K562 (cell line): ENCODE measurements around the gene EIPR1. TPM values are rescaled to one million over a fixed set of nuclear protein-coding genes. Genes with fewer than 3 reads are reported as not detected.
A peak's percentile ranks its signal among the peaks of the same experiment; 100 is the strongest.

Experiments
- ATAC-seq: fragments of 200-7000 bp; cut with Tn5 transposase; 3 replicates; pipeline ENCODE4 v1.9.1; 2020; ENCODE audit warnings: moderate library complexity
- BruUV-seq: library from RNA; stranded (reverse); fragments of 400-500 nt; replicated peaks from 2 replicates; lab custom pipeline; 2021; lab: Mats Ljungman, UMichigan
- CTCF ChIA-PET: fragments of 300-600 bp; formaldehyde crosslinking; extraction: SDS; loops from one replicate; lab custom pipeline; 2021; ENCODE audit warnings: low intra/inter-chr PET ratio; lab: Yijun Ruan, JAX
- POLR2A ChIA-PET: fragments of 300-600, 350-650 bp; sonication (Branson Sonifier 250); formaldehyde crosslinking; extraction: SDS; loops from one replicate; lab custom pipeline; 2021; ENCODE audit warnings: antibody characterized with exemption, inconsistent platforms; lab: Yijun Ruan, JAX
- DNase-seq, 4 experiments: peaks; one replicate each; pipeline versions ENCODE4 v3.0.0 to v3.0.0-alpha.2; 2011 to 2018; ENCODE audit warnings: low spot score in 3 of 4, mixed read lengths in 3 of 4; ENCODE audit errors: extremely low read depth in 1 of 4
- FAIRE-seq: peaks from 2 replicates; lab custom pipeline; 2011; peaks lifted over from hg19 to GRCh38; lab: Jason Lieb, UNC
- H2AFZ ChIP-seq: 2 replicates; pipeline ENCODE4 v1.6.0; 2011; ENCODE audit warnings: low read depth, low read length, control low read depth, inconsistent platforms
- H3K27ac ChIP-seq: fragments of 200-600 bp; 3 replicates; pipeline ENCODE4 v1.8.0; 2011; ENCODE audit warnings: low read depth, mild to moderate bottlenecking, control low read depth, inconsistent platforms, low read length, moderate library complexity, mixed read lengths; ENCODE audit errors: extremely low read depth
- H3K27me3 ChIP-seq, 2 experiments: fragments of 300-600 bp in 1 of 2; 2 replicates in 1 of 2; 3 replicates in 1 of 2; pipeline versions ENCODE4 v1.6.0 to v1.8.0; 2011; ENCODE audit warnings: inconsistent platforms in 2 of 2, low read length in 2 of 2, mild to moderate bottlenecking in 1 of 2, mixed read lengths in 1 of 2, moderate library complexity in 1 of 2; ENCODE audit not compliant: control insufficient read depth in 2 of 2, insufficient read depth in 2 of 2
- H3K36me3 ChIP-seq: fragments of 300-600 bp; 3 replicates; pipeline ENCODE4 v1.8.0; 2011; ENCODE audit warnings: mild to moderate bottlenecking, low read length, inconsistent platforms; ENCODE audit not compliant: control insufficient read depth, insufficient read depth
- H3K4me1 ChIP-seq, 2 experiments: fragments of 200-600 bp in 1 of 2; replicated peaks in 1 of 2; 2 replicates in 1 of 2; 3 replicates in 1 of 2; pipeline versions ENCODE4 v1.5.1 to v1.8.0; 2011; ENCODE audit warnings: inconsistent platforms in 2 of 2, low read length in 2 of 2, mild to moderate bottlenecking in 1 of 2, mixed read lengths in 1 of 2, moderate library complexity in 1 of 2; ENCODE audit not compliant: control insufficient read depth in 2 of 2, insufficient read depth in 2 of 2
- H3K4me2 ChIP-seq: 2 replicates; pipeline ENCODE4 v1.6.1; 2011; ENCODE audit warnings: low read length, control low read depth, inconsistent platforms, mixed read lengths; ENCODE audit not compliant: insufficient read depth
- H3K4me3 ChIP-seq: fragments of 200-600 bp; sonication (generic), shearing (Covaris generic); 2 replicates; pipeline ENCODE4 v1.5.1; 2016; ENCODE audit warnings: control low read depth, inconsistent platforms
- H3K79me2 ChIP-seq: fragments of 200-600 bp; 3 replicates; pipeline ENCODE4 v1.8.0; 2011; ENCODE audit warnings: low read length, inconsistent platforms; ENCODE audit not compliant: control insufficient read depth, insufficient read depth
- H3K9ac ChIP-seq, 2 experiments: 2 replicates each; pipeline versions ENCODE4 v1.6.0 to v1.6.1; 2011; ENCODE audit warnings: low read depth in 2 of 2, low read length in 2 of 2, control low read depth in 1 of 2, inconsistent platforms in 1 of 2, mild to moderate bottlenecking in 1 of 2, mixed read lengths in 1 of 2; ENCODE audit not compliant: insufficient read depth in 1 of 2
- H3K9me1 ChIP-seq: one replicate; pipeline ENCODE4 v1.6.0; 2011; ENCODE audit warnings: inconsistent platforms, mild to moderate bottlenecking, low read length, moderate library complexity; ENCODE audit not compliant: control insufficient read depth, insufficient read depth
- H3K9me3 ChIP-seq: replicated peaks from 2 replicates; pipeline ENCODE4 v1.5.1; 2011; ENCODE audit warnings: low read depth, low read length, inconsistent platforms; ENCODE audit not compliant: control insufficient read depth, insufficient read depth
- H4K20me1 ChIP-seq: replicated peaks from 2 replicates; pipeline ENCODE4 v1.6.1; 2011; ENCODE audit warnings: low read length, inconsistent platforms, mixed read lengths; ENCODE audit not compliant: control insufficient read depth, insufficient read depth
- JUN ChIP-seq, 2 experiments: sonication (generic) in 1 of 2; formaldehyde crosslinking in 1 of 2; IDR thresholded peaks; 2 replicates each; pipeline versions ENCODE4 v1.6.1 to v1.8.0; 2012 to 2022; ENCODE audit warnings: borderline replicate concordance in 2 of 2, mild to moderate bottlenecking in 2 of 2, improper control_type of control experiment in 1 of 2, low read depth in 1 of 2, low read length in 1 of 2, missing genetic modification reagents in 1 of 2
- POLR2A ChIP-seq: fragments of 450-650 bp; conservative IDR thresholded peaks from 2 replicates; pipeline ENCODE4 v1.6.1; 2016
- REST ChIP-seq, 2 experiments: fragments of 450-650 bp; formaldehyde crosslinking in 1 of 2; IDR thresholded peaks; 2 replicates each; pipeline versions ENCODE4 v1.4.0 to v1.6.1; 2014 to 2020; ENCODE audit warnings: mild to moderate bottlenecking in 2 of 2, borderline replicate concordance in 1 of 2, low read depth in 1 of 2
- ZNF253 ChIP-seq: fragments of 250-450 bp; sonication (Bioruptor Pico); conservative IDR thresholded peaks from 2 replicates; pipeline ENCODE4 v1.6.1; 2021; ENCODE audit warnings: mild to moderate bottlenecking
- ZNF780A ChIP-seq: fragments of 250-450 bp; sonication (Bioruptor Pico); IDR thresholded peaks from 2 replicates; pipeline ENCODE4 v1.5.0; 2021; ENCODE audit warnings: mild to moderate bottlenecking
- WGBS: fragments of 100-300 bp; shearing (Covaris generic); methylation state at CpG from one replicate; pipeline ENCODE4 v1.1.6; 2016; ENCODE audit warnings: low coverage, mixed read lengths; ENCODE audit not compliant: insufficient coverage; ENCODE audit errors: missing lambda C conversion rate; 5-methylcytosine and 5-hydroxymethylcytosine counted together
- in situ Hi-C: fragments of 300-500 bp; cut with MboI; formaldehyde crosslinking; loops from 4 replicates; pipeline ENCODE4 v1.15.0; 2018; ENCODE audit warnings: inconsistent platforms, mixed read lengths
- intact Hi-C: fragments of 100-400 bp; cut with micrococcal nuclease; formaldehyde crosslinking; loops from 2 replicates; pipeline ENCODE4 v1.14.2; 2022
- polyA plus RNA-seq, 8 experiments: library from polyadenylated mRNA; depleted of rRNA in 4 of 8; stranded (reverse) in 5 of 8; unstranded in 3 of 8; fragments of >200 nt; fragmentation: Nextera tagmentation in 2 of 8; fragmentation: Illumina TruSeq in 1 of 8; extraction: Ambion mirVana in 2 of 8; extraction: Trizol in 1 of 8; gene quantifications; 2 replicates each; pipeline versions ENCODE4 v1.2.1 to v1.2.3, GENCODE V29; 2011 to 2014; ENCODE audit warnings: inconsistent platforms in 1 of 8, missing spikeins in 1 of 8
- total RNA-seq, 7 experiments: library from RNA; depleted of rRNA in 6 of 7; stranded (reverse); fragments of >200 nt in 6 of 7; fragmentation: Illumina TruSeq in 2 of 7; extraction: Trizol in 2 of 7; gene quantifications; 2 replicates each; pipeline versions ENCODE4 v1.2.1 to v1.2.3, GENCODE V29; 2011 to 2021; ENCODE audit warnings: low replicate concordance in 1 of 7

EIPR1 gene
- total and polyA plus RNA-seq, 9 of the 15 experiments (the other 6 are each of a cell fraction or from before 2014, with no cell fraction given), result 19.9 to 54.4 (median 35.9) TPM

GRCh38 chr2:3311601-3312000 lies 66.0 kb downstream of the EIPR1 start:
- Histone ChIP-seq H4K20me1 (0 out of 2 replicates have a peak, but pooled peaks cover 1% of the 10 kb centered on the region), H3K4me3 (no peak overlapping the region), H3K27ac (no peak overlapping the region), H3K27me3 (no peaks in the 10 kb centered on the region), H3K9me3 (no peaks in the 10 kb centered on the region), H3K9ac (no peak overlapping the region), H3K79me2 (0 out of 3 replicates have a peak, but pooled peaks cover under 1% of the 10 kb centered on the region), H3K36me3 (no peaks in the 10 kb centered on the region), H3K9me1 (no peaks in the 10 kb centered on the region), H3K4me2 (no peak overlapping the region), H2AFZ (no peak overlapping the region), H3K4me1 (peaks cover 0 to 8% of the 10 kb centered on the region in 2 experiments; a peak in 1 of 5 replicates)
- ATAC-seq, result no peak
- 88% methylated on average over 8 of the region's 12 CpGs for WGBS
- intact Hi-C loops, result no loop called here
- ChIA-PET POLR2A (no interaction called here), CTCF (no interaction called here)
- no TSS peak for BruUV-seq
- no peak for FAIRE-seq
- in situ Hi-C loops, result no loop called here
- TF ChIP-seq ZNF253, result no peak
- DNase-seq, result no peak

GRCh38 chr2:3309496-3310355 lies 67.9 kb downstream of the EIPR1 start:
- Histone ChIP-seq H3K27me3 (no peaks in the 10 kb centered on the region), H4K20me1 (peaks cover 14% of the 10 kb centered on the region), H3K9me1 (peaks cover 3% of the 10 kb centered on the region), H3K27ac (no peak overlapping the region), H2AFZ (no peak overlapping the region), H3K9me3 (no peaks in the 10 kb centered on the region), H3K4me2 (no peak overlapping the region), H3K36me3 (no peaks in the 10 kb centered on the region), H3K4me3 (no peak overlapping the region), H3K4me1 (peaks cover 0 to 7% of the 10 kb centered on the region in 2 experiments; a peak in 1 of 5 replicates), H3K79me2 (no peaks in the 10 kb centered on the region), H3K9ac (peak overlapping the region in 1 of 2 experiments; percentile 64; a peak in 1 of 4 replicates)
- 82% methylated on average over 21 of the region's 23 CpGs for WGBS
- ChIA-PET CTCF (no interaction called here), POLR2A (no interaction called here)
- no peak for DNase-seq
- intact Hi-C loops, result loop anchor here (10.0 kb wide), 1 partner anchor 235 kb away; no protein-coding TSS in a partner anchor
- BruUV-seq, result no TSS peak
- no peak for ATAC-seq
- in situ Hi-C loops, result no loop called here
- no peak for FAIRE-seq
- TF ChIP-seq POLR2A (no peak), JUN (IDR thresholded peaks at IDR 0.05; ENCODE audit: borderline replicate concordance, low read depth, low read length) (no peak), JUN (CRISPR knock-in tag; IDR thresholded peaks at IDR 0.05; ENCODE audit: borderline replicate concordance) (no peak), ZNF780A (CRISPR knock-in tag) (no peak), REST (IDR thresholded peaks at IDR 0.05; ENCODE audit: borderline replicate concordance) (no peak), REST (CRISPR knock-in tag; IDR thresholded peaks at IDR 0.05; ENCODE audit: low read depth) (no peak)
